ENCODE measurements around the gene C1RL.

DNA sequence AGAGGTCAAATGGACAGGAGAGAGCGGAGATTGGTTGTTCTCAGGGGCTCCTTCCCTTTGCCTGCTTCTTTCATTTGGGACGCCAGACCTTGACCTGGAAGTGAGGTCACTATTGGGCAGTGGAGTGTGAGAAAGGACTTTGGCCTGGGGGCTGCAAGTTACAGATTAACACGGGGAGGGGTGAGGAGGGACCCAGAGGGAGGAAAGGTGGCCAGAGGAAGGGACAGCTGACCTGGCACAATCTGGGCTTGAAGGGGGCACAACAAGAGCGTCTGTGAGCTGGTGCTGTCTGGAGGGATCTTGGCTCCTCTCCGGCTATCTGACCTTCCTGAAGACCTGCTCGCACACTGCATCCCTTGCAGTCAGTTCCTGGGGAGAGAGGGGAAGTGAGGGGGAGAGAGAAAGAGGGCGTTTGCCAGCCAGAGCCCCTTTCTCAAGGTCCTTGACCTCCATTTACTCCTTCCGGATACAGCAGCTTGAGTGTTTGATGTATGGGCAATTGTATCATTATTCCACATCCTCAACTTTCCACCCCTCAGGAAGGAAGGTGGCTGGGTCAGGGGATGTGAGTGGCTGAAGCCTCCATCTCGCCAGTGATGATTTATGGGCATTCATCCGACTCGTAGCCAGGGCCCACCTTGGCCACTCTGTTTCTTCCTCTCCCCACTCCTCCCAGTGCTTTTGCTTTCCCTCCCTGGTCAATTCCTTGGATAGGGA, 14.9 kb upstream of the C1RL start:
- TF ChIP-seq, protein P1, sequence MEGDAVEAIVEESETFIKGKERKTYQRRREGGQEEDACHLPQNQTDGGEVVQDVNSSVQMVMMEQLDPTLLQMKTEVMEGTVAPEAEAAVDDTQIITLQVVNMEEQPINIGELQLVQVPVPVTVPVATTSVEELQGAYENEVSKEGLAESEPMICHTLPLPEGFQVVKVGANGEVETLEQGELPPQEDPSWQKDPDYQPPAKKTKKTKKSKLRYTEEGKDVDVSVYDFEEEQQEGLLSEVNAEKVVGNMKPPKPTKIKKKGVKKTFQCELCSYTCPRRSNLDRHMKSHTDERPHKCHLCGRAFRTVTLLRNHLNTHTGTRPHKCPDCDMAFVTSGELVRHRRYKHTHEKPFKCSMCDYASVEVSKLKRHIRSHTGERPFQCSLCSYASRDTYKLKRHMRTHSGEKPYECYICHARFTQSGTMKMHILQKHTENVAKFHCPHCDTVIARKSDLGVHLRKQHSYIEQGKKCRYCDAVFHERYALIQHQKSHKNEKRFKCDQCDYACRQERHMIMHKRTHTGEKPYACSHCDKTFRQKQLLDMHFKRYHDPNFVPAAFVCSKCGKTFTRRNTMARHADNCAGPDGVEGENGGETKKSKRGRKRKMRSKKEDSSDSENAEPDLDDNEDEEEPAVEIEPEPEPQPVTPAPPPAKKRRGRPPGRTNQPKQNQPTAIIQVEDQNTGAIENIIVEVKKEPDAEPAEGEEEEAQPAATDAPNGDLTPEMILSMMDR (IDR thresholded peaks at IDR 0.05; ENCODE audit: insufficient read depth, low read length, poor library complexity, severe bottlenecking) = no peak
- TF ChIP-seq EZH2phosphoT487 (conservative IDR thresholded peaks at IDR 0.05; ENCODE audit: low read length) = no peak
